ENCODE measurements around the gene UBN1. TPM values are rescaled to one million over a fixed set of nuclear protein-coding genes. Genes with fewer than 3 reads are reported as not detected.

The UBN1 gene
- total RNA-seq, 4 donors from 2014 or later, result 22.8 to 46.2 (median 28.0) TPM

DNA sequence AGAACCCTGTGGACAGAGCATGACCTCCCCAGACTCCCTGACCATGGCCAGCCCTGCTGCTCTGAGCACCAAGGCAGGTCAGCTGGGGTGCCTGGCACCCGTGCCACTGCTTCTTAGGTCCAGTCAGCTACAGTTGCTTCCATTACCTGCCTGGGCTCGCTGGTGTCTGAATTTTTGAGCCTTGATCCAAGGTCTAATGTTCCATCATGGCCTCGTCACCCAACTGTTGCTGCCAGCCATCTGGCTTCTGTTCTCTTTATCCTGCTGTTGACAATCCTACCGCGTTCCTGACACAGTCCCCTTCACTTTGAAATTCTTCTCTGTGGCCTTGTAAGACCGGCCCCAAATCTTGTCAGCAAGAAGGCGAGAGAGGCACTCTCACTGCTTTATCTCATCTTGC, 16.9 kb upstream of the UBN1 start:
- Histone ChIP-seq H3K36me3 (peaks cover 0 to 100% of the 10 kb centered on the region in 2 donors), H3K4me1 (peaks cover 0 to 19% (median 0%) of the 10 kb centered on the region in 3 donors), H3K4me3 (no peak overlapping the region), H3K27me3 (no peaks in the 10 kb centered on the region), H3K27ac (no peak overlapping the region), H3K9me3 (no peaks in the 10 kb centered on the region)
- no peak for ATAC-seq
- TF ChIP-seq, protein P1, sequence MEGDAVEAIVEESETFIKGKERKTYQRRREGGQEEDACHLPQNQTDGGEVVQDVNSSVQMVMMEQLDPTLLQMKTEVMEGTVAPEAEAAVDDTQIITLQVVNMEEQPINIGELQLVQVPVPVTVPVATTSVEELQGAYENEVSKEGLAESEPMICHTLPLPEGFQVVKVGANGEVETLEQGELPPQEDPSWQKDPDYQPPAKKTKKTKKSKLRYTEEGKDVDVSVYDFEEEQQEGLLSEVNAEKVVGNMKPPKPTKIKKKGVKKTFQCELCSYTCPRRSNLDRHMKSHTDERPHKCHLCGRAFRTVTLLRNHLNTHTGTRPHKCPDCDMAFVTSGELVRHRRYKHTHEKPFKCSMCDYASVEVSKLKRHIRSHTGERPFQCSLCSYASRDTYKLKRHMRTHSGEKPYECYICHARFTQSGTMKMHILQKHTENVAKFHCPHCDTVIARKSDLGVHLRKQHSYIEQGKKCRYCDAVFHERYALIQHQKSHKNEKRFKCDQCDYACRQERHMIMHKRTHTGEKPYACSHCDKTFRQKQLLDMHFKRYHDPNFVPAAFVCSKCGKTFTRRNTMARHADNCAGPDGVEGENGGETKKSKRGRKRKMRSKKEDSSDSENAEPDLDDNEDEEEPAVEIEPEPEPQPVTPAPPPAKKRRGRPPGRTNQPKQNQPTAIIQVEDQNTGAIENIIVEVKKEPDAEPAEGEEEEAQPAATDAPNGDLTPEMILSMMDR (IDR thresholded peaks at IDR 0.05), result no peak
- TF ChIP-seq POLR2AphosphoS5 (IDR thresholded peaks at IDR 0.05) (no peak), POLR2A (IDR thresholded peaks at IDR 0.05) (no peak), EP300 (IDR thresholded peaks at IDR 0.05) (no peak)
- 83 to 86% methylated on average over 4 to 6 of the region's 7 CpGs for WGBS, 2 donors (ENCODE audit: low coverage in 1 of 2)

DNA sequence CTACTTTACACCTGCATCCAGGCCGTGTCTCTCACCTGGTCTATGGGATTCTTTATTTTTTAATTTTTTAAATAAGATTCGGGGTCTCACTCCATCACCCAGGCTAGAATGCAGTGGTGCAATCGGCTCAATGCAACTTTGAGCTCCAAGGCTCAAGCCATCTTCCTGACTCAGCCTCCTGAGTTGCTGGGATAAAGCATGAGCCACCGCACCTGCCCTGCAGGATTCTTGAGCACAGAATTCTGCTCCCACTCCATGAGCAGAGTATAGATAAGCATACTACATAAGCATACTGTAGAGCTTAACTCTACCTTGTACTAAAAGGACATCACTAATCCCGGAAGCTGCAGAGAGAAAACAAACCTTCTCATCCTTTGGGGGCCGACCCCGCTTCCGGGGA, 15.7 kb upstream of the UBN1 start:
- H3K27ac ChIP-seq, result no peak overlapping the region
- no peaks in the 10 kb centered on the region for H3K9me3 ChIP-seq
- H3K27me3 ChIP-seq, result no peaks in the 10 kb centered on the region
- H3K4me3 ChIP-seq, result no peak overlapping the region
- H3K4me1 ChIP-seq, result peaks cover 0 to 17% (median 0%) of the 10 kb centered on the region in 3 donors
- ATAC-seq, result no peak
- TF ChIP-seq, protein P1 (IDR thresholded peaks at IDR 0.05), result no peak
- TF ChIP-seq EP300 (IDR thresholded peaks at IDR 0.05), result no peak
- TF ChIP-seq POLR2A (IDR thresholded peaks at IDR 0.05), result no peak
- TF ChIP-seq POLR2AphosphoS5 (IDR thresholded peaks at IDR 0.05), result no peak
- H3K36me3 ChIP-seq, result peaks cover 0 to 100% of the 10 kb centered on the region in 2 donors
- 90 to 96% methylated on average over 4 to 8 of the region's 8 CpGs for WGBS, 2 donors (ENCODE audit: low coverage in 1 of 2)

DNA sequence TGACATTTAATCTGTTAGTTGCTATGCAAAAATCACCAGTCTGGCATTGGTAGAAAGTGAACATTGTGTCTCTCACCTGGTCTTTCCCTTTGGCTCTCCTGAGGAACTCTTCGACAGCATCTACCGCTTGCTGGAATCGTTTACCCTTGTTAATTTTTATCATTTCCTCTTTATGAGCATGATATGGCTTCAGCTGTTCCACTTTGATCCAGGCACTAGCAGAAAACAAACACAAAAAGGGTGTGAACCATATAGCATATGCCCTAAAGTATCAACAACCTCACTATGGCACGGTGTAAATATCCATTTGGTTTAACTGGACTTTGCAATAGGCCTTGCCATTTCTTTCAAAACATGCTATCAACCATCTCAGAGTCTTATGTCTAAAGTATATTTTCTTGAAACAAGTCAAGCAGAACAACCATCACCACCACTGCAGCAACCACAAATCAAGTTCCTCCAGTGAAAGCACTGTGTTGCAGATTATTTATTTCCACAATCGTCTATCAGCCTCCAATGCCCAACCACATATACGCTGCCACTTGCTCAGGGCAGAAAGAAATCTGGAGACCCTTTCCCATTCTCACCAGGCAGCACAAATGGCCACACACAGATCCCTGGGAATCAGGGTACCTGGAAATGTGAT, 14.5 kb upstream of the UBN1 start:
- no peak overlapping the region for H3K27ac ChIP-seq
- H3K4me3 ChIP-seq, result no peak overlapping the region
- no peaks in the 10 kb centered on the region for H3K27me3 ChIP-seq
- no peaks in the 10 kb centered on the region for H3K9me3 ChIP-seq
- H3K4me1 ChIP-seq, result peaks cover 0 to 6% (median 0%) of the 10 kb centered on the region in 3 donors
- 77 to 94% methylated on average over 3 to 6 of the region's 6 CpGs for WGBS, 2 donors (ENCODE audit: low coverage in 1 of 2)
- peaks cover 0 to 100% of the 10 kb centered on the region in 2 donors for H3K36me3 ChIP-seq
- no peak for ATAC-seq
- TF ChIP-seq EP300 (IDR thresholded peaks at IDR 0.05), result no peak
- TF ChIP-seq POLR2A (IDR thresholded peaks at IDR 0.05), result no peak
- no peak for TF ChIP-seq POLR2AphosphoS5 (IDR thresholded peaks at IDR 0.05)
- TF ChIP-seq, protein P1 (IDR thresholded peaks at IDR 0.05), result no peak

DNA sequence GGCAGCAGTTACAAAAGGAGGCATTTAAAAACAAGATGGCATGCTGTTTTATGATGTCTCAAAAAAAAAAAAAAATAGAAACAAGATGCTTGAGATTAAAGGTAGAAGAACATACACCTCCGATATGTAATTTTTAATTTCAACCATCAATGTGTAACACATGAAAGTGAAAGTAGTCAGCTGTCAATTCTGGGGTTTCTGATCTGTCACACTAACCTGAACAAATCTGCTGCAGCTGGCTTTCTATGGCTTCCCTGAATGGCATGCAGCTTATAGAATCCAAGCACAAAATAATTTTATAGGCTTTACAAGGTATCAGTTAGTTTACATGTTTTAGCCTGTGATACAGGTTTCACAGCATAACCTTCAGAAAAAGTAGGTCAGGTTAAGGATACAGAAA, 13.7 kb upstream of the UBN1 start:
- H3K27me3 ChIP-seq, result no peaks in the 10 kb centered on the region
- no peak overlapping the region for H3K4me3 ChIP-seq
- H3K36me3 ChIP-seq, result peaks cover 0 to 100% of the 10 kb centered on the region in 2 donors
- H3K27ac ChIP-seq, result no peak overlapping the region
- H3K9me3 ChIP-seq, result no peaks in the 10 kb centered on the region
- 91 to 100% methylated on average over 1 of the region's 1 CpG for WGBS, 2 donors (ENCODE audit: low coverage in 1 of 2)
- no peak for ATAC-seq
- TF ChIP-seq EP300 (IDR thresholded peaks at IDR 0.05) (no peak), POLR2AphosphoS5 (IDR thresholded peaks at IDR 0.05) (no peak), POLR2A (IDR thresholded peaks at IDR 0.05) (no peak)
- TF ChIP-seq, protein P1 (IDR thresholded peaks at IDR 0.05), result no peak
- peaks cover 0 to 6% (median 0%) of the 10 kb centered on the region in 3 donors for H3K4me1 ChIP-seq

DNA sequence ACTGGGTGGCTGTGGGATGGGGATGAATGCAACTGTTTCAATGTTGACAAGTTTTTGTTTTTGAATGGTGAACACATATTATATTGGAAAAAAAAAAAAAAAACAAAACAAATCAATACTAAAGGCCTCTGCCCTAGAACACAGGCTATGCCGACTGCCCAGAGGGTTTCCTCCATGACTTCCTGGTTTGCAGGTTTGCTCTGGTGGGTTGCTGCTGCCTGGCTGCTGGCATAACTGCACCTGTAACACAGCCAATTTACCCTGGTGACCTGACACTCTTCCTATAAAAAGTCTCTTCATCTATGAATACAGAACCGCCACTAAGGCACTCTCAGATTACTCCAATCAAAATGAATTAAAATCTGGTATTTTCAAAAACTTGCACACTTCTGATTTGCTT, 10.6 kb upstream of the UBN1 start:
- Histone ChIP-seq H3K4me1 (peaks cover 0 to 11% (median 0%) of the 10 kb centered on the region in 3 donors), H3K9me3 (no peaks in the 10 kb centered on the region), H3K36me3 (peaks cover 3 to 100% of the 10 kb centered on the region in 2 donors), H3K4me3 (no peak overlapping the region), H3K27me3 (no peaks in the 10 kb centered on the region), H3K27ac (no peak overlapping the region)
- no peak for ATAC-seq
- no peak for TF ChIP-seq POLR2A (IDR thresholded peaks at IDR 0.05)
- TF ChIP-seq, protein P1 (IDR thresholded peaks at IDR 0.05), result no peak
- TF ChIP-seq EP300 (IDR thresholded peaks at IDR 0.05), result no peak
- no peak for TF ChIP-seq POLR2AphosphoS5 (IDR thresholded peaks at IDR 0.05)
- WGBS, 2 donors (ENCODE audit: low coverage in 1 of 2), result 92 to 100% methylated on average over 1 to 2 of the region's 2 CpGs
